HFFc6 (cell line): Measurements from ENCODE around the gene LAMA2. TPM values are rescaled to one million over a fixed set of nuclear protein-coding genes. Genes with fewer than 3 reads are reported as not detected.

Experiments
- DNase-seq: peaks from one replicate; pipeline ENCODE4 v3.0.0-alpha.2; 2018
- H3K27ac Mint-ChIP-seq: 2 replicates; pipeline ENCODE4 v1.8.0; 2020; ENCODE audit warnings: mild to moderate bottlenecking, mixed read lengths
- H3K27me3 Mint-ChIP-seq: 2 replicates; pipeline ENCODE4 v1.8.0; 2021; ENCODE audit warnings: mild to moderate bottlenecking, moderate library complexity, mixed read lengths; ENCODE audit not compliant: insufficient read depth
- H3K36me3 Mint-ChIP-seq: 2 replicates; pipeline ENCODE4 v1.8.0; 2021; ENCODE audit warnings: low read depth, mixed read lengths
- H3K4me1 Mint-ChIP-seq: 2 replicates; pipeline ENCODE4 v1.8.0; 2020; ENCODE audit warnings: low read depth, mixed read lengths
- H3K4me3 Mint-ChIP-seq: 2 replicates; pipeline ENCODE4 v1.8.0; 2020; ENCODE audit warnings: mild to moderate bottlenecking, moderate library complexity, mixed read lengths
- H3K9me3 Mint-ChIP-seq: 2 replicates; pipeline ENCODE4 v1.8.0; 2020; ENCODE audit warnings: mild to moderate bottlenecking, mixed read lengths
- CTCF ChIP-seq: fragments of 200-600 bp; sonication (generic); IDR thresholded peaks from 2 replicates; pipeline ENCODE4 v1.5.0; 2021; ENCODE audit warnings: antibody characterized with exemption, mild to moderate bottlenecking
- total RNA-seq, 6 experiments: library from RNA; stranded (reverse); fragmentation: NEBNext Ultra II Directional; extraction: Animal tissue kit (Norgen Biotek cat#: 25700); gene quantifications; 2 replicates in 1 of 6; 3 replicates in 5 of 6; pipeline ENCODE4 v1.2.3, GENCODE V29; 2021

LAMA2 gene
- total RNA-seq, 6 experiments from 2014 or later: 8.2 to 14.3 (median 10.5) TPM

- no peak overlapping the region for H3K4me3 Mint-ChIP-seq
- TF ChIP-seq CTCF: no peak
- peaks cover 2% of the 10 kb centered on the region; the same call in 1 of the 2 replicates for H3K27me3 Mint-ChIP-seq
- no peak overlapping the region for H3K27ac Mint-ChIP-seq
- H3K36me3 Mint-ChIP-seq: no peaks in the 10 kb centered on the region
- H3K9me3 Mint-ChIP-seq: no peaks in the 10 kb centered on the region
- no peak for DNase-seq
- H3K4me1 Mint-ChIP-seq: peaks cover 25% of the 10 kb centered on the region
Measured at GRCh38 chr6:129108337-129108736, 225.4 kb downstream of the LAMA2 start.

GRCh38 chr6:129110690-129111343, 227.9 kb downstream of the LAMA2 start:
- TF ChIP-seq CTCF: no peak
- H3K36me3 Mint-ChIP-seq: no peaks in the 10 kb centered on the region
- H3K4me3 Mint-ChIP-seq: no peak overlapping the region
- no peak overlapping the region for H3K27ac Mint-ChIP-seq
- H3K9me3 Mint-ChIP-seq: no peaks in the 10 kb centered on the region
- DNase-seq: no peak
- peaks cover 2% of the 10 kb centered on the region; the same call in 1 of the 2 replicates for H3K27me3 Mint-ChIP-seq
- H3K4me1 Mint-ChIP-seq: peaks cover 4% of the 10 kb centered on the region

GRCh38 chr6:129111346-129111745, 228.4 kb downstream of the LAMA2 start:
- no peak for DNase-seq
- Mint-ChIP-seq H3K27me3 (peaks cover 2% of the 10 kb centered on the region; the same call in 1 of the 2 replicates), H3K4me3 (no peak overlapping the region), H3K4me1 (no peaks in the 10 kb centered on the region), H3K27ac (no peak overlapping the region), H3K9me3 (no peaks in the 10 kb centered on the region), H3K36me3 (no peaks in the 10 kb centered on the region)
- no peak for TF ChIP-seq CTCF

- no peaks in the 10 kb centered on the region for H3K9me3 Mint-ChIP-seq
- H3K4me3 Mint-ChIP-seq: no peak overlapping the region
- no peak overlapping the region for H3K27ac Mint-ChIP-seq
- H3K4me1 Mint-ChIP-seq: no peaks in the 10 kb centered on the region
- H3K36me3 Mint-ChIP-seq: no peaks in the 10 kb centered on the region
- H3K27me3 Mint-ChIP-seq: peaks cover 2% of the 10 kb centered on the region; the same call in 1 of the 2 replicates
- no peak for TF ChIP-seq CTCF
- no peak for DNase-seq
Measured at GRCh38 chr6:129111853-129112252, 228.9 kb downstream of the LAMA2 start.

- H3K27me3 Mint-ChIP-seq: peaks cover 2% of the 10 kb centered on the region; the same call in 1 of the 2 replicates
- H3K36me3 Mint-ChIP-seq: no peaks in the 10 kb centered on the region
- H3K9me3 Mint-ChIP-seq: no peaks in the 10 kb centered on the region
- no peak for TF ChIP-seq CTCF
- no peak overlapping the region for H3K4me3 Mint-ChIP-seq
- no peak for DNase-seq
- no peaks in the 10 kb centered on the region for H3K4me1 Mint-ChIP-seq
- H3K27ac Mint-ChIP-seq: no peak overlapping the region
Measured at GRCh38 chr6:129112591-129112990, 229.7 kb downstream of the LAMA2 start.
